HepG2 (cell line): ENCODE results near the gene DDC. TPM values are rescaled to one million over a fixed set of nuclear protein-coding genes. Genes with fewer than 3 reads are reported as not detected.
A peak's percentile ranks its signal among the peaks of the same experiment; 100 is the strongest.

Experiments used
- ATF4 ChIP-seq, 2 experiments: fragments of 450-650 bp in 1 of 2; sonication (generic) in 1 of 2; formaldehyde crosslinking; IDR thresholded peaks; 2 replicates each; pipeline versions ENCODE4 v1.5.0 to v1.8.0; 2020 to 2022; ENCODE audit warnings: mild to moderate bottlenecking in 1 of 2, missing genetic modification reagents in 1 of 2
- CBX5 ChIP-seq: sonication (generic); formaldehyde crosslinking; IDR thresholded peaks from 2 replicates; pipeline ENCODE4 v1.4.0; 2020; ENCODE audit warnings: missing genetic modification reagents, borderline replicate concordance
- E2F1 ChIP-seq: sonication (generic); formaldehyde crosslinking; IDR thresholded peaks from 2 replicates; pipeline ENCODE4 v1.5.0; 2020; ENCODE audit warnings: missing genetic modification reagents
- EZH2 ChIP-seq: conservative IDR thresholded peaks from 2 replicates; pipeline ENCODE4 v1.6.1; 2012; ENCODE audit warnings: mild to moderate bottlenecking, low read depth, low read length, moderate library complexity
- FOSL2 ChIP-seq: sonication (generic); formaldehyde crosslinking; IDR thresholded peaks from 2 replicates; pipeline ENCODE4 v1.4.0; 2020; ENCODE audit warnings: missing genetic modification reagents
- IRF1 ChIP-seq: sonication (generic); formaldehyde crosslinking; IDR thresholded peaks from 2 replicates; pipeline ENCODE4 v1.4.0; 2020; ENCODE audit warnings: low read depth, mild to moderate bottlenecking, missing genetic modification reagents
- JARID2 ChIP-seq: sonication (generic); formaldehyde crosslinking; IDR thresholded peaks from 2 replicates; pipeline ENCODE4 v1.8.1; 2023; ENCODE audit warnings: missing genetic modification reagents, inconsistent platforms; ENCODE audit not compliant: insufficient replicate concordance
- NFIC ChIP-seq: IDR thresholded peaks from 2 replicates; pipeline ENCODE4 v1.6.1; 2012; ENCODE audit warnings: mild to moderate bottlenecking, low read length, inconsistent platforms
- NFYC ChIP-seq: IDR thresholded peaks from 2 replicates; pipeline ENCODE4 v1.6.1; 2016; ENCODE audit warnings: missing genetic modification reagents, missing compliant biosample characterization
- POGK ChIP-seq: sonication (generic); formaldehyde crosslinking; conservative IDR thresholded peaks from 2 replicates; pipeline ENCODE4 v1.8.0; 2022; ENCODE audit warnings: mild to moderate bottlenecking, moderate library complexity, missing genetic modification reagents
- RARG ChIP-seq: sonication (generic); formaldehyde crosslinking; IDR thresholded peaks from 2 replicates; pipeline ENCODE4 v1.4.0; 2020; ENCODE audit warnings: low read depth, mild to moderate bottlenecking, missing genetic modification reagents
- SNRNP70 ChIP-seq: fragments of 200-400 bp; formaldehyde crosslinking; IDR thresholded peaks from 2 replicates; pipeline ENCODE4 v1.6.1; 2017; ENCODE audit warnings: mild to moderate bottlenecking, low read depth, low read length, moderate library complexity
- TCF12 ChIP-seq, 2 experiments: fragments of 450-650 bp in 1 of 2; sonication (generic) in 1 of 2; formaldehyde crosslinking in 1 of 2; IDR thresholded peaks; 2 replicates each; pipeline versions ENCODE4 v1.6.1 to v1.8.0; 2017 to 2022; ENCODE audit warnings: antibody characterized with exemption in 1 of 2, mild to moderate bottlenecking in 1 of 2, missing genetic modification reagents in 1 of 2, moderate library complexity in 1 of 2
- TEAD3 ChIP-seq: optimal IDR thresholded peaks from 2 replicates; pipeline ENCODE3; 2016; ENCODE audit warnings: borderline replicate concordance
- YEATS2 ChIP-seq: sonication (generic); formaldehyde crosslinking; IDR thresholded peaks from 2 replicates; pipeline ENCODE4 v1.4.0; 2020; ENCODE audit warnings: missing genetic modification reagents, borderline replicate concordance
- ZBTB25 ChIP-seq: IDR thresholded peaks from 2 replicates; pipeline ENCODE4 v1.6.1; 2018; ENCODE audit warnings: missing genetic modification reagents
- ZKSCAN8 ChIP-seq: IDR thresholded peaks from 2 replicates; pipeline ENCODE4 v1.6.1; 2016; ENCODE audit warnings: borderline replicate concordance, missing genetic modification reagents, missing compliant biosample characterization
- ZNF280D ChIP-seq: sonication (generic); formaldehyde crosslinking; IDR thresholded peaks from 2 replicates; pipeline ENCODE4 v1.5.1; 2020; ENCODE audit warnings: mild to moderate bottlenecking, missing genetic modification reagents
- polyA plus RNA-seq, 8 experiments: library from polyadenylated mRNA; depleted of rRNA in 3 of 8; stranded (reverse) in 7 of 8; unstranded in 1 of 8; fragments of >200 nt; fragmentation: Illumina TruSeq in 4 of 8; extraction: Trizol in 4 of 8; gene quantifications; 2 replicates each; pipeline versions ENCODE4 v1.2.1 to v1.2.3, GENCODE V29; 2011 to 2016; ENCODE audit warnings: low read depth in 4 of 8, missing spikeins in 1 of 8, mixed read lengths in 1 of 8; ENCODE audit not compliant: insufficient read depth in 1 of 8
- total RNA-seq, 5 experiments: library from RNA; depleted of rRNA; stranded (reverse); fragments of >200 nt; fragmentation: Illumina TruSeq; extraction: Trizol; gene quantifications; 2 replicates each; pipeline ENCODE4 v1.2.3, GENCODE V29; 2016; ENCODE audit warnings: low read depth in 1 of 5

The DDC gene
- total and polyA plus RNA-seq, 2 of the 13 experiments (the other 11 are each of a cell fraction or from before 2014, with no cell fraction given) = 11.7 to 93.3 TPM

GRCh38 chr7:50564640-50565558 is at the start of gene DDC (continued):
- TF ChIP-seq ATF4 (CRISPR knock-in tag; IDR thresholded peaks at IDR 0.05) (peak in 1 of 2 experiments; percentile 68; a peak in 2 of 4 replicates), RARG (CRISPR knock-in tag) (no peak), SNRNP70 (no peak), NFYC (CRISPR knock-in tag) (no peak), ZKSCAN8 (CRISPR knock-in tag) (no peak), TEAD3 (CRISPR knock-in tag) (peak; percentile 60), CBX5 (CRISPR knock-in tag) (no peak), ZNF280D (CRISPR knock-in tag) (no peak), POGK (CRISPR knock-in tag) (no peak), JARID2 (CRISPR knock-in tag) (no peak), IRF1 (no peak), NFIC (peak; percentile 27; the same call in 1 of the 2 replicates), EZH2 (no peak), YEATS2 (CRISPR knock-in tag) (0 out of 2 replicates have a peak, but pooled peaks have one; percentile 42), E2F1 (CRISPR knock-in tag) (no peak), ZBTB25 (CRISPR knock-in tag) (0 out of 2 replicates have a peak, but pooled peaks have one; percentile 47), FOSL2 (CRISPR knock-in tag) (0 out of 2 replicates have a peak, but pooled peaks have one; percentile 22), TCF12 (IDR thresholded peaks at IDR 0.05) (no peak), TCF12 (CRISPR knock-in tag; IDR thresholded peaks at IDR 0.05) (no peak)
